Stimulated activated CD4-positive, alpha-beta T cell treated with anti-CD3 and anti-CD28 coated beads, TNF-alpha, amount 100 ng/mL, for 1 hour (primary cell): ENCODE measurements around the gene ACY1.

Source experiments
- DNase-seq, 3 donors: peaks; one replicate each; pipeline ENCODE4 v3.0.0-alpha.2; 2020; ENCODE audit warnings: low read depth in 3 of 3, low spot score in 1 of 3

The ACY1 gene

DNA sequence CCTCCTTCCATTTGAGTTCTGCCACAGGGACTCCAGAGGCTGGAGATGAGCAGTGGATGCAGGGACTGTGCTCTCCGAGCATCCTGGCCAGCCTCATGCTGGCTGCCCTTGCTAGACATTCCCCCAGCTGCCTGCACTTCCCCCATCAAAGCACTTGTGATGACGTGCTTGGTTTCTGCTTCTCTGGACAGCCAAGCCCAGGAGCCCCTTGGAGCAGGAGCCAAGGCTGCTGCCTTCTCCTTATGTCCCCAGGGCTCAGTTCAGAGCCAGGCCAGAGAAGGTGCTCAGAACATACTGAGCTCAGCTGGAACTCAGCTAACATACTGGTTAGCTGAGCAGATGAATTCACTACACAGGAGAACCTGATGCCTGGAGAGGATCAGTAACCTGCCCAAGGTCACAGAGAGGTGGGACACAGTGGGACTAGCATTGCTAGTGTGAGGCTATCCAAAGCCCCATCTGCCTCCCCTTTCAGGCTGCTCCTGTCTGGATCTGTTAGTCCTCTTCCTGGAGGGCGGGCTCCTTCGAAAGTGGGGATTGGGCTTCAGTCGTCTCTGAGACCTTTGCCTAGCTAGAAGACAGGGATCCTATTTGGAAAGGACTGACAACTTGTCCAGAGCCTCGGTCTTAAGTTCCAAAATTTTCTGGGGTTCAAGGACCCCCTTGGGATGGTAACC is 20.3 kb upstream of the ACY1 start:
- no peak for DNase-seq

DNA sequence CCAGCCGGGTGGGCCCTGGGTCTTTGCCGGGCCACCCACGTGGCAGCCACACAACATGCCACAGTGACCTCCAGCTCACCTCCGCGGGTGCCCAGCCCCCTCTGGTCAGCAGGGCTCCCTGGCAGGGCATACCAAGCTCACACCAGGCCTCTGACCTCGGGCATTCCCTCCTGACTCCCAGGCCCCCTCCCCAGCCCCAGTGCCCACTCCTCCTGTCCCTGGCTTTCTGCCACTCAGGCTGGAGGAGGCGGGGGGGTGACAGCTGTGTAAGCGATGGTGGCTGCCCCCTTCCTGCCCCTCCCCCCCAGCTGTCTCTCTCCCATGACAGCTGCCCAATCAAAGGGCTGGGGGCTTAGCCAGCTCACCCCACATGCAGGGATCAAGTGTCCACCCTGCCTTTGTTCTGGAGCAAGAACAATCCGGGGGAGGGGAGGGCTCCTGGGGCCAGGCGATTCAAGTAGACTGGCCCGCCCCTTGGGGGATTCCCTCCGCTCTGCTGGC is 19.3 kb upstream of the ACY1 start:
- DNase-seq = no peak

DNA sequence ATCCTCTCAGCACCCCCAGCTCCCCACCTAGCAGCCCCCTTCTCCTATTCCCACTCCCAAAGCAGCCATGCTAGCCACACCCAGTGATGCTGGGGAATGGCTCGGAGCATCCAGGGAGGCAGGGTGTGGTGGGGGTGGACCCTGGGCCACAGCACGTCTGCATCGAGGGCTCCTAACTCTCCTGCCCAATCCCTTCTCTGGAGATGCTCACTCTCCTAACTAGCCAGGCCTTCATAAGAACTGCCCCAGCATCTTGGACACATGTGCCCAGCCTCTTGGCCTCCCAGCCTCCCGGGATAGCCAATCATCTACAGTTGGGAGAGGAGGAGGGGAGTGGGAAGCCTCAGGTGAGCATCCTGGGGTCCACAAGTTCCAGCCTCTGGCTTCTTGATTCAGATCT is 18.8 kb upstream of the ACY1 start:
- DNase-seq = no peak

DNA sequence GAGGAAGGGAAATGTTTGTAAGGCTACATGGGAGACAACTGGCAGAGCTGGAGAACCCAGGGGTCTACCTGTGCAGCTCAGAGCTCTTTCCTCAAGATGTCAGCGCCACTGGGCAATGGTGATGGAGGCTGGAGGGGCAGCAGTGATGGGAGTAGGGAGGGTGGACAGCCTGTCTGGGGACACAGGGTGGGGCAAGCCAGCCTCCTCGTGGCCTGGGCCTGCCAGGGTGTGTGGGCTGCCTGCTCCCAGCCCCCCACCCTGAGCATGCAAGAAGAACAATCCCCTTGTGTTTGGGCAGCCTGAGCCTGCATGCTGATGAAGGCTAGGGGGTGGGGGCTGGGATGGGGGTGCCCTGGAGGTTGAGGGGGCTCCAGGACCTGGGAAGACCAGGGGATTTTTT is 17.3 kb upstream of the ACY1 start:
- no peak for DNase-seq

DNA sequence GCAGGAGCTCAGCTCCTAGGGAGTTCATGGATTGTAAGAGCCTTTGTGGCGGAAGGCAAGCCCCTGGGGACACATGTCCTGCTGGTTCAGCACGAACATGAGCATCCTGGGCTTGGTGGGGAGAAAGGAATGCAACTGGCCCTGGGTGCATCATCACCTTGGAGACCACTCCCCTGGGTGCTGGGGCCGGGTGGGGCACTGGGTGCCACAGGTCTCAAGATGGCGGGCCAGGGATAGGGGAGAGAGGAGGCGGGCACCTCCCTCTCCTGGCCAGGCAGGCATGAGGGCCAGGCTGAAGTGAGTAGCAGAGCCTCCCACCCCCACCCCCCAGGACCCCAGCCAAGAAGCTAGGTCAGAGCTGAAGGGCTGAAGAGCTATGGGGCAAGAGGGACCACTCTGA is 16.8 kb upstream of the ACY1 start:
- no peak for DNase-seq

DNA sequence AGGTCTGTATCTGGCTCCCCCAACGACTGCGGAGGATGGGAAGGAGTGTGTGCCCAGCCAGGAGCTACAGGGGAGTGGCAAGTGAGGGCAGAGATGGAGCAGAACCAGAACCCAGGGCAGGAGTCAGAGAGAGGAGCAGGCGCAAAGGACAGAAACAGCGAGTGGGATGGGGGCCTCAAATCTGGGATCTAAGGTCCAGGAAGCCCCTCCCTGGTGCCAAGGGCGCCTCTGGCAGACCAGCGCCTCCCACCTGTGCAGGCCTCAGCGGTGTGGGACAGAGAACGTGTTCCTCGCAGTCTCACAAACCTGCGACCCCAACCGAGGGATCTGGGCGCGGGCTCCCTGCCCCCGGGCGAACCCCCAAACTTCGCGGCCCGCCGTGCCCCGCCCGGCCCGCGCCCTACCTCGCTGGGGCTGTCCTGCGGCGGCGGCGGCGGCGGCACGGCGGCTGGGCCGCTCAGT is 16.4 kb upstream of the ACY1 start:
- DNase-seq = no peak

DNA sequence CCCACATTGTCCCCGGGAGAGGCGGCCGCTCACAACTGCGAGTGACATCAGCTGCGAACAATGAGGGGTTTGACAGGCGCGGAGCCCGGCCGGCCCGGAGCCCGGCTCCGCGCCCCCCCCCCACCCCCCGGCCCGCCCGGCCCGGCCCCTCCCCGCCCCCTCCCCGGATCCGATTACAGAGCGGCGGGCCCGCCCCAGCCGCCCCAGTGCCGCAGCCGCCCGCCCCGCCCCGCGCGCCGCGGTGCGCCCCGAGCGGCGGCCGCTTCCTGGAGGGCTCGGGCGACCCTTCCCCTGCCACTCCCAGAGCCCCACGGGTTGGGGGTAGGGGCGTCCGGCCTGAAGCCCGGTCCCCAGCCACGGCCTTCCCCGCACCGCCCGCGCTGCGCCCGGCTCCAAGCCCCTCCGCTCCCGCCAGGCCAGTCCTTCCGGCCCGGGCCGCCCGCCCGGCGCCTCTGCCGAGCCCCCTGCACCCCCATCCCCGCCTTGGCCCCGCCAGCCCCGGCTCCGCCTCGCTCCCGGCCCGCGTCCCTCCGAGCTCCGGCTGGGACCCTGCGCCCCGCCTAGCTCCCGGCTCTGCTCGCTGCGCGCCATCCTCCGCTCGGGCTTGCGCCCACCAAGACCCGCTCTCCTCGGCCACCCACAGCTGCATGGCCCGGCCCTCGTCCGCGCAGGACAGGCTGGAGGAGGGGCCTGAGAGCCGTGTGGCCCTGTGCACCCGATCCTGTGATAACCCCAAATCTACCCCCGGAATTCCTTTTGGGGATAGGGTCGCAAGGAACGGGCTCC is 15.8 kb upstream of the ACY1 start, which contains the start of gene PCBP4:
PCBP4 (minus strand) TSS at position 71 of the 786 bp plus-strand sequence. CDS start 6,214 bp downstream, outside the sequence.
- DNase-seq = no peak

DNA sequence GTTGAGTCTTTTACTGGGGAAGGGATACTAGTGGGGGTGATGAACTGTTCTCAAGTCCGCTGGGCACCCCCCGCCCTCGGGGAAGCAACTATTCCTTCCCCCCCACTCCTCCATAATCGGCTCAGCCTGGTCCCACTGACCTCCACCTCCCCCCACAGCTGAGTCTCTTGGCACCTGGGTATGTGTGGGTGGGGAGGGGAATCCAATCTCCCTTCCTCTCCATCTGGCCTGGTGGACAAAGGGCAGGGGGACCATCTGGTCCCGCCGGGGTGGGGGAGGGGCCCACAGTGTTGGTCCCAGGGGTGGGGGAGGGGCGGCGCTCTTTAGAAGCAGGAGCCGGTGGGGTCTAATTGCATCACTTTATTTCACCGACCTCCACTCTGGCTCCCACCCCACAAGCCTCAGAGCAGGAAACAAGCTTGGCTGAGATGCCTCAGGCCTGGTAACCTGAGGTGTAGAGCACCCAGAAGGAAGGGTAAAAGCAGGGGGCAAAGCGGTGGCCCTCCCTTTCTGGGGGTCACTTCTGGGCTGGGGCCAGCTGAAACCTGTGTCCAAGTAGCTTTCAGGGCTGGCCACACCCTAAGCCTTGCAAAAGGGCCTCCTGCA is 15.1 kb upstream of the ACY1 start:
- DNase-seq = no peak

DNA sequence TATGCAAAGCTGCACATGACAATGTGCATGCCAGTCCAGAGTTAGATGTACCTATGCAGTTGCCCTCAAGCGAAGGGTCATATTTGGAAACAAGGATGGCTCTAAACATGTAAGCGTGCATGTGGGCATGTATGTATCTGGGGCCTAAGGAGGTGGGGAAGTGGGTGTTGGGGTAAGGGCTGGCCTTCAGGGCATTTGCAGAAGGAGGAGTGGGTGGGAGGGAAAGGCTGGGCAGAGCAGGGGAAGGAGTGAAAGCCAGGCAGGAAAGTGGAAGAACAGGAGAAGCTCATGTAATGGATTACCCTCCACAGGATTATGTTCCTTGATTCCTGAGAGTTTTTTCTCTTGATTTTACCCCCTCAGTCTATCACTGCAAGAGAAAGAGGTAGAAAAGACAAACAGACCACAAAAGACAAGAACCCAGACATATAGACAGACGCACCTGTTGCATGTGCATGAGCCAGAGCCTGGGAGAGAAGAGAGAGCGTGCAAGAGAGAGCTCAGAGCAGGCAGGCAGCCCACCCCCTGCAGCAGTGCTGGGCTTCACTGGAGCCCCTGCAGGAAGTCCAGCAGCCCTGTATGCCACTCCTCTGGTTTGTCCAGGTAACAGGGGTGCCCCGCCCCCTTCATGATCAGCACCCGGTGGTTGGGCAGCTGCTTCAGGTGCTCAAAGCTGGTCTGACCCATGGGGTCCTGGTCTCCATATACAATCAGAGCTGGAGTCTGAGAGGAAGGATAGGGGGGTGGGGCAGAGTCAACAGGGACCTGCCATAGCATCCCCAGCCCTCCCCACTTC is 14.3 kb upstream of the ACY1 start:
- DNase-seq = no peak

DNA sequence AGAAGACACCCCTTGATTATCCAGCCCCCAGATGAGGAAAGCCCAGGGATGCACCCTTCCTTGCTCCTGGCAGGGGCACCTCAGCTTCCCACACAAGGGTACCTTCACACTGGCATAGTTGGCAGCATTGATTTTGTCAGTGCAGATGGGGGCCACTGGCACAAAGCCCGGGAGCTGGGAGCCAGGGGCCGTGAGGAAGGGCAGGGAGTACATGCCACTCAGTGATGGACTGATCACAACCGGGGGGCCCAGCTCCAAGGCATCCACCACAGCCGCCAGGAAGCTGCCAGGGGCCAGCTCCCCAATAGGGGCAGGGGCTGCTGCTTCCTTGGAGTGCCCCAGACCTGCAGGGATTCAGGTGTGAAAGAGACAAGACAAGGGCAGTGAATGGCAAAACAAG is 13.5 kb upstream of the ACY1 start:
- DNase-seq = no peak

DNA sequence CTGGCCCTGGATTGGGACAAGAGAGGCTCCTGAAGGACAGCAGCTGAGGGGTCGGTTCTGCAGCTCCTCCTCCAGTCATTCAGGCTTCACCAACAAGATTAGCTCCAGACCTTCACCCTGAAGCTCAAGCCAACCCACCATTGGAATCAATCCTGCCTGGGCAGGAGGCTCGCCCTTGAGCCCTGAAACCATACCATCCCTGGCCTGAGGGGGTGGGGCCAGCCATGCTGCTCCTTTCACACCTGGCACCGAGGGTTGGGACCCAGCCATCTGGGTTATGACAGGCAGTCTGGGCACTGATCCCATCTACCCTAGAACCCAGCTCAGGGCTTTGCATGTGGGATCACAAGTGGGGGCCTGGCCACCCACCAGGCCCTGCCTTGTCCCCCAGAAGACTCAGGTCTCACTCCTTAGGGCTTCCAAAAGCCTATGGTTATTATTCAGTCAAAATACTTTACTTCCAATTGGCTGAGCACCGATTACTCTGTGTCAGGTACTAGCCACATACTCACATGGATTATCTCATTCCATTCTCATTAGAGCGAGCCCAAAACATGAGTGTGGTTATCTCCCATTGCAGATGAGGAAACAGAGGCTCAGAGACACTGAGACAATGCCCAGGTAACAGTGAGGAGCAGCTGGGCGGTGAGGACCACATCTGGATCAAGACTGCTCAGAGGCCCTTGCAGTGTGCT is 12.6 kb upstream of the ACY1 start:
- DNase-seq = no peak

DNA sequence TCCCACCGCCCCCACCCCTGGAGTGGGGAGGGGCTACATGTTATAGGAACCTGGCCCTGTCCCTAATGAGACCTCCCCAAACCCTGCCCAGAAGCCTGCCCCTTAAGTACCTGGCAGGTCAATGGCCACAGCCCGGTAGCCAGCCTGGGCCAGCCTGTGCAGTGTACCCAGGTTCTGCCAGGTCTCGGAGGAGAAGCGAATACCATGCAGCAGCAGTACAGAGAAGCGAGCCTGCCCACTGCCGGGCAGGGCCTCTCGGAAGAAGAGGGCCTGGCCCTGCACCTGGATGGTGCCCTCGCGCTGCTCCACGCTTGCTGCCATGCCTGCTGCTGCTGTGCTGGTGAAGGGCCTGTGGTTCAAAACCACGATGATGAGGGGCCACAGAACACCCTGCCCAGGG is 12.0 kb upstream of the ACY1 start:
- DNase-seq = no peak

DNA sequence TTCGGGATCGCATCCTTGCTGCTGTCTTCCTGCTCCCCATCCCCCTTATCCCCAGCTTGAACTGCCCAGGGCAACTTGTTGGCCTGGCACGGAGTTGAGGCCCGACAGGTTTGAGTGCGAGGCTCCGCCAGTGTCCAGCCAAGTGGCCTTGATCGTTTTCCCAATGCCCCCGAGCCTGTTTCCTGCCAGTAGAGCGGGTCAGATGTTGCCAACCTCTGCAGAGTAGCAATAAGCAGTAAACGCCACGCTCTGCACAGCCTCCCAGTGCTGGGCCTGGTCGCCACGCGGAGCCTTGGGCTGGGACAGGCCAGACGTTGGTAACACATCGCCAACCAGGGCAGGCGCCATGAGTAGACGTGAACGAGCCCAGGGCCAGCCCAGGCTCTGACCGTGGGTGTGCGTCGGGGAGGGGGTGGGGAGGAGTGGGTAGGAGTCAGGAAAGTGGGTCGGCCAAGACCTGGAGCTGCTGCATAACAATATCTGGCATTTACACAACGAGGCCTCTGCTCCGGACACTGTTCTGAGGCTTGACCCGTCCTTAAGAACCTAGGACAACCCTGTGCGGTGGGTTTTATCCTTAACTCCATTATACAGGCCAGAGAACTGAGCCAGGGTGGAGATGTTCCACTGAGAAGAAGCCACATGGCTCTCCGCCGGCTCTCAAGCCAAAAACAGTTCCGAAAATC is 8.9 kb upstream of the ACY1 start:
- DNase-seq = no peak

DNA sequence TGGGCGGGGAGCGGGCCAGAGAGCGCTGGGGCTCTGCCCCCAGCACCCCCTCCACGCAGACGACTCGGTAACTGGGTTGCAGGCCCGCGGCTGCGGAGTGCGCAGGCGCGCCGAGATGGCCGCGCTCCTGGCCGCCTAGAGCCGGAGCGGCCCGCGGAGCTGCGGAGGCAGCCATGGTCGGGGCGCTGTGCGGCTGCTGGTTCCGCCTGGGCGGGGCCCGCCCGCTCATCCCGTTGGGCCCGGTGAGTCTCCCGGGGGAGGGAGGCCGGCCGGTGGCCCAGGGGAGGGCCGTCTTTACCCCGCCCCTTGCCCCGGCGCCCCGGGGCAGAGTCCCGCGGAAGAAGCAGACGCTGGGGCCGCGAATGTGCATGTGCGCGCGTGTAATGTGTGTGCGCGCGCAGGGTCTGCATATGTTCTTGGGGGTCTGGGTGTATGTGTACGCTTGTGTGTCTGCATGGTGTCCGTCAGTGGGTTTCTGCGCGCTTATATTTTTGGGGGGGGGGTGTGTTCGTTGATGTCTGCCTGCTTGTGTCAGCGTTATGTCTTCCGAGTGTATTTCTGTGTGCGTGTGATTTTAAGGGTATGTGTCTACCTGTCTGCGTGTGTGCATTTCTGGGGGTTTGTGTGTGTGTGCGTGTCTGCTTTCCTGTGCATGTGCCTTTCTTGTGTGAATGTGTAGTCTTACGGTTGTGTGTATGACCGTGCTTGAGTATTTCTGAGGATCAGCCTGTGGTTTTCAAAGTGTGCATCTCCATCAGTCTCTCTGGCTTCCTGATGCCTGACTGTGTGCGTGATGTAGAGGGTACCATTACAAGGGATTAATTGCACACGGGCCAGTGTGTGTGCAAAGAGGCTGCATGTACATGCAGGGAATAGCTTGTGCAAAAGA is 8.1 kb upstream of the ACY1 start, which contains the start of gene ABHD14A:
ABHD14A (plus strand) TSS at position 102 of the 889 bp plus-strand sequence; CDS start at position 174, 72 bp downstream.
- DNase-seq = peak; percentile 22 to 56 (median 49)

DNA sequence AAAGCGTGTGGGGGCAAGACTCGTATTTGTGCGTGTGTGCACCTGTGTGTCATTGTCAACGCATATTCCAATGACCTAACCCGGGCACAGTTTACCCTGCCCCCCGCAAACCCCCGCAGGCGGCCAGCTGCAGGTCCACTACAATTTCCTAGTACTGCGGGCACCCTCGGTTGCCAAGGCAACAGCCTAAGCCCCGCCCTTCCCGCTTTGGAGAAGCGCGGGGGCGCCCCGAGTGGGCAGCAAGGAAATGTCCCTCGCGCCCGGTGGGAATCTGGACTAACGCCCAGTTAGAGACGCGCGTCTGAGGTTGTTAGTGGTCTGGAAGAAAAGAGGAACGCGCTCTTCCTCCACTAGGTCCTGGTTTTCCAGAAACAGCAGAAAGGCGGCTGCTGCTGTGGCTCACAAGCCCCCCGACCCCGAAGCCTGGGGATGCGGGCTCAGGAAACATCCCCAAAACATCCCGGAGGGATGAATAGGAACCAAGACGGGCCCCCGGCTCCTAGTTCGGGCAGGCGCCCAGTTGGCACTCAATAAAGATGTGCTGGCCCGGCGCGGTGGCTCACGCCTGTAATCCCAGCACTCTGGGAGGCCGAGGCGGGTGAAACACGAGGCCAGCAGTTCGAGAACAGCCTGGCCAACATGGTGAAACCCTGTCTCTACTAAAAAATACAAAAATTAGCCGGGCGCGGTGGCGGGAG is 7.3 kb upstream of the ACY1 start:
- DNase-seq = no peak

DNA sequence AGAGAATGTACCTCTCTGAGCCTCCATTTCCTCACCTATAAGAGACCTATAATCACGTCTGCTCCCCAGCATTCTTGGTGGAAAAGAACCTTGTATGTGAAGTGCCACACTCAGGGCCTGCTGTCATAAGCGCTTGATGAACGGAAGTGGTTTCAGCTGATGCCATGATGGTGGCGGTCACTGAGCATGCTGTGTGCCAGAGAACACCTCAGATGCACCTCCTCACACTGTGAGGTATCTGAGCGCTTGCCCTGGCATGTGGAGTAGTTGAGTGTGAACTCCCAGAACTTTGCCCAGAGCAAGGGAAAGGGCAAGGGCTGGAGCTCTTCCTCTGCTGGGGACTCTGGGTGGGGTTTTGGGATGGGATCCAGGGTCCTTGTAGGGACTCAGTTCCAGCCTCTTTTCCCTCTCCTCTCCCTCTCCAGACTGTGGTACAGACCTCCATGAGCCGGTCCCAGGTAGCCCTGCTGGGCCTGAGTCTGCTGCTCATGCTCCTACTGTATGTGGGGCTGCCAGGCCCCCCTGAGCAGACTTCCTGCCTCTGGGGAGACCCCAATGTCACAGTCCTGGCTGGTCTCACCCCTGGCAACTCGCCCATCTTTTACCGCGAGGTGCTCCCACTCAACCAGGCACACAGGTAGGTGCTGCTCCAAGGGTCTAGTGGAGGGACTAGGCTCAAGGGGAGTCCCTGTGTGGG is 5.7 kb upstream of the ACY1 start:
- DNase-seq = no peak

DNA sequence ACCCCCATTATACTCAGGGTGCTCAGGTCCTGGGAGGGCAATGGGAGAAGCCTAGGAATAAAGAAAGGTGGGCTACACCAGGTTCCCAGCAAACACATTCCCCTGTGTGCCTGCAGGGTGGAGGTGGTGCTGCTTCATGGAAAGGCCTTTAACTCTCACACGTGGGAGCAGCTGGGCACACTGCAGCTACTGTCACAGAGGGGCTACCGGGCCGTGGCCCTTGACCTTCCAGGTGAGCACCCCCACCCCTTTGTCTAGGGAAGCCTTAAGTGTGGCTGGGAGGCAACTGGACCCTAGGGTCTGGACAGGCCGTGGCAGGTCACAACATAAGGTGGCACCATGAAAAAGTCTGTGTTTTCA is 5.2 kb upstream of the ACY1 start:
- no peak for DNase-seq

DNA sequence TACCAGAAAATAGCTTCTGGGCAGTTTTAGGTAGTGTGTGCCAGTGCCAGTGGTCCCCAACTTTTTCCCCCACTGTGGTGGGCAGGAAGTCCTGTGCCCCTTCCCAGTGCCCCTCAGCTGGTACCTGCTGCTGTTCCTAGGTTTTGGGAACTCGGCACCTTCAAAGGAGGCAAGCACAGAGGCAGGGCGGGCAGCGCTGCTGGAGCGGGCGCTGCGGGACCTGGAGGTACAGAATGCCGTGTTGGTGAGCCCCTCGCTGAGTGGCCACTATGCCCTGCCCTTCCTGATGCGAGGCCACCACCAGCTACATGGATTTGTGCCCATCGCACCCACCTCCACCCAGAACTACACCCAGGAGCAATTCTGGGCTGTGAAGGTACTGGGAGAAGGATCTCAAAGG is 3.1 kb upstream of the ACY1 start:
- DNase-seq = no peak
